ENCODE results near the gene NINJ2. TPM values are rescaled to one million over a fixed set of nuclear protein-coding genes. Genes with fewer than 3 reads are reported as not detected.
A peak's percentile ranks its signal among the peaks of the same experiment; 100 is the strongest.

NINJ2 gene
- total RNA-seq, 2 experiments from 2014 or later: 2.2 to 2.5 TPM

DNA sequence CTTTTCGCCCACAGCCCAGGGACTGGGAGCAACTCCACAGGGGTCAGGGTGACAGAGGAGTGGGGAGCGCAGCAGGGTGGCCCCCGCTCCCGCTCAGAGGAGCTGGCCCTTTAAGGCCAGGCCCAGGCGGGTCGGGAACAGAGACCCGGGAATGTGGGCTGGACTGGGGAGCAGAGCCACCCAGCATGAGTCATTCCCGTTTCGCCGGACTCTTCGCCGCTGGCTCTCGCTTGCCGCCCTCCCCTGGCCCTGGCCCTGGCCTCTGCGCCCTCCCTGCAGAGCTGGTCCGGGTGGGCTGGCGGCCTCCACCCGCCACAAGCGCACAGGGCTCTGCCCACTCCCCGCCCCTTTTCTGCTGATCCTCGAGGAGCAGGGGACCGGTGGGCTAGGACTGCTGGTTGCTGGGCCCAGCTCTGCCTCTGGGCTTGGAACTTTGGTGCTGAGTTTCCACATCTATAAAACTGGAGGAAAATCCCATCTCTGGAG is 92.8 kb downstream of the NINJ2 start:
- ChIA-PET POLR2A (interaction anchor here (0.5 to 1.4 kb wide), 4 partner anchors 49 to 339 kb away, joined by 3 to 4 read pairs (median 3); no protein-coding TSS in a partner anchor), CTCF (interaction anchor here (0.6 to 5.7 kb wide), 31 partner anchors 9 to 522 kb away, joined by 3 to 35 read pairs (median 4); partner anchors contain the start of genes ERC1, RAD52 and WNK1)
- no peaks in the 10 kb centered on the region for H3K27me3 Mint-ChIP-seq
- TF ChIP-seq, protein P1, sequence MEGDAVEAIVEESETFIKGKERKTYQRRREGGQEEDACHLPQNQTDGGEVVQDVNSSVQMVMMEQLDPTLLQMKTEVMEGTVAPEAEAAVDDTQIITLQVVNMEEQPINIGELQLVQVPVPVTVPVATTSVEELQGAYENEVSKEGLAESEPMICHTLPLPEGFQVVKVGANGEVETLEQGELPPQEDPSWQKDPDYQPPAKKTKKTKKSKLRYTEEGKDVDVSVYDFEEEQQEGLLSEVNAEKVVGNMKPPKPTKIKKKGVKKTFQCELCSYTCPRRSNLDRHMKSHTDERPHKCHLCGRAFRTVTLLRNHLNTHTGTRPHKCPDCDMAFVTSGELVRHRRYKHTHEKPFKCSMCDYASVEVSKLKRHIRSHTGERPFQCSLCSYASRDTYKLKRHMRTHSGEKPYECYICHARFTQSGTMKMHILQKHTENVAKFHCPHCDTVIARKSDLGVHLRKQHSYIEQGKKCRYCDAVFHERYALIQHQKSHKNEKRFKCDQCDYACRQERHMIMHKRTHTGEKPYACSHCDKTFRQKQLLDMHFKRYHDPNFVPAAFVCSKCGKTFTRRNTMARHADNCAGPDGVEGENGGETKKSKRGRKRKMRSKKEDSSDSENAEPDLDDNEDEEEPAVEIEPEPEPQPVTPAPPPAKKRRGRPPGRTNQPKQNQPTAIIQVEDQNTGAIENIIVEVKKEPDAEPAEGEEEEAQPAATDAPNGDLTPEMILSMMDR (IDR thresholded peaks at IDR 0.05): no peak
- peak overlapping the region; percentile 81 for H3K4me3 Mint-ChIP-seq
- H3K36me3 Mint-ChIP-seq (ENCODE audit: low read depth): peaks cover 3% of the 10 kb centered on the region
- H3K4me1 Mint-ChIP-seq (ENCODE audit: low read depth): peaks cover 66% of the 10 kb centered on the region
- peaks cover 4% of the 10 kb centered on the region for H3K9me3 Mint-ChIP-seq
- ATAC-seq (no peak), DNase-seq (no peak)
- no peak overlapping the region for H3K27ac Mint-ChIP-seq
- intact Hi-C loops (cut with micrococcal nuclease): loop anchor here (2.0 to 5.0 kb wide), 2 partner anchors 182 to 244 kb away; partner anchors contain the start of gene WNK1

DNA sequence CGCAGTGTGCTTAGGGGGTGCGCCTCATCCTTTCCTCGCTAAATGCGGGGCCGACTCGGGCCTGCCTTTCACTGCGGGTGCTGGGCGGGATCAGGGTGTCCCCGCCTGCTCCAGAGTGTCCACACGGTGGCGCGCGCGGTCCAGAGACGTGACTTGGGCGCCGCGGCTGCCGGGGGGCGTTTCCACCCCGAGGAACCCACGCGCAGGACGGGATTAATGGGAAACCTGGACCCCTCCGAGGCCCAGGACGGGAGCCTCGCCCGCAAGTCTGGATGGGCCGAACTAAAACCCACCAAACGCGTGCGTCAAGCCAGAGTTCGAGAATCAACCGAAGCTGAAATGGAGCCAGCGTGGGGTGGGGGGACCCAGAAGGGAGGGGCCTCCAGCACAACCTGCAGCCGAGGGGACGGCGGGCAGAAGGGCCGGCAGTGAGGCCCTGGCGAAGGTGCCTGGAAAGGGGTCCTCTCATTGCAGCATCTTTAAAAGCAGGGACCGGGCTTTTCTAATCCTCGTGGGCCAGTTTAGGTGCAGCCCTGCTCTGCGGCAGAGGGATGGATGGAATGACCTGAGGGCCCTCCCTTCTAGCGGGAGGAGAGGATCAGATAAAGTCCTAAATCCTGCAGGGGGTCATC is 93.3 kb downstream of the NINJ2 start:
- Mint-ChIP-seq H3K9me3 (peaks cover 4% of the 10 kb centered on the region), H3K4me1 (ENCODE audit: low read depth) (peaks cover 66% of the 10 kb centered on the region), H3K36me3 (ENCODE audit: low read depth) (peaks cover 3% of the 10 kb centered on the region), H3K4me3 (peak overlapping the region; percentile 81), H3K27me3 (no peaks in the 10 kb centered on the region), H3K27ac (peak overlapping the region; percentile 76)
- DNase-seq (peak; percentile 92), ATAC-seq (peak; percentile 92)
- ChIA-PET CTCF (interaction anchor here (0.6 to 5.7 kb wide), 40 partner anchors 10 to 523 kb away, joined by 3 to 35 read pairs (median 4); partner anchors contain the start of genes ERC1, RAD52 and WNK1), POLR2A (interaction anchor here (1.0 to 1.4 kb wide), 6 partner anchors 50 to 339 kb away, joined by 3 to 6 read pairs (median 4); no protein-coding TSS in a partner anchor)
- TF ChIP-seq, protein P1 (IDR thresholded peaks at IDR 0.05): peak; percentile 90
- intact Hi-C loops (cut with micrococcal nuclease): loop anchor here (2.0 to 10.0 kb wide), 3 partner anchors 182 to 375 kb away; partner anchors contain the start of genes RAD52 and WNK1

DNA sequence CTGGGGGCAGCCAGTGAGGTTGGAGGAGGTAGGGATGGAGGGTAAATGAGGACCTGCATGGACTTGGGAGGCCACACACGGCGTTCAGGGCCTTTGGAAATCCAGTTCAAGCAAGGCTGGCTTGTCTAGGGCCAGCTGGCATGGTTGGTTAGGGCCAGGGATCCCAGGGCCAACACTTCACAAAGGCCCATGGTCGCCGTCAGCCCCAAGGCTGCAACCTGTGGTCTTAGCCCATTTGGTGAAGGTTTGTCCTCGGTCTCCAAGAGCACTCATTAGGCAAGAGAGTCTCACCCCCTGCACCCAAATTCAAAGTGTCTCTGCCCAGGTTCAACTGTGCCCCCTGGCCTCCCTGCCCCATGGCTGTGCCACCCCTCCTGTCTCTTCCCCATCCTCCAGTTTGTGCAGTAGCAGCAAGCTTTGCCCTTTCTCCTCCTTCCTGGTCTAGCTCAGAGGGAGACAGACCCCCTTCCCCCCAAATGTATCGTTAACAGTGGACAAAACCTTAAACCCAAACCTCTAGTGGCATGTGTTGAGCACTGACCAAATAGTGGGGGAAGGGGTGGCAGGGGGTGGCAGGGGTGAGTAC is 94.1 kb downstream of the NINJ2 start:
- Mint-ChIP-seq H3K36me3 (ENCODE audit: low read depth) (no peaks in the 10 kb centered on the region), H3K27ac (peak overlapping the region; percentile 76), H3K9me3 (no peaks in the 10 kb centered on the region), H3K4me1 (ENCODE audit: low read depth) (peaks cover 66% of the 10 kb centered on the region), H3K27me3 (no peaks in the 10 kb centered on the region), H3K4me3 (peak overlapping the region; percentile 81)
- ChIA-PET CTCF (interaction anchor here (0.5 to 5.7 kb wide), 28 partner anchors 10 to 976 kb away, joined by 3 to 35 read pairs (median 4); partner anchors contain the start of genes RAD52 and WNK1), POLR2A (interaction anchor here (1.2 to 1.4 kb wide), 4 partner anchors 108 to 340 kb away, joined by 3 to 6 read pairs (median 4); no protein-coding TSS in a partner anchor)
- TF ChIP-seq, protein P1 (IDR thresholded peaks at IDR 0.05): no peak
- DNase-seq: no peak
- intact Hi-C loops (cut with micrococcal nuclease): loop anchor here (10.0 kb wide), 1 partner anchor 376 kb away; the partner anchor contains the start of gene RAD52
- ATAC-seq: no peak

DNA sequence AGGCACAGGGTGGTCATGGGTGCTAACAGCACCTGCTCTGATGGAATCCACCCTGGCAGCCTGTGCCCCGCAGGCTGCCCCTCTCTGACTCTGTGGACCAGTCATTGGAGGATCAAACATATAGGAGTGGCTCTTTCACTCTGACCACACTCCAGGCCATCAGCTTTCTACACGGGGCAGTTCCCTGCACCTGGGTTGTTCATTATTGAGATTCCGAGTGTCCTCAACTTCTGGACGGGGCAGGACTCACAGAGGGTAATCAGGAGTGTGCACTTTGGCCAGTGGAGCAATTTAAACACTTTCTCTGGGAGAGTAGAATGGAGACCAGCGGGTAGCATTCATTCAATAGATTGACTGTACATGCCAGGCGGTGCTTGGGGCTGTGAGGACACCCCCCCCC is 94.8 kb downstream of the NINJ2 start:
- no peaks in the 10 kb centered on the region for H3K36me3 Mint-ChIP-seq (ENCODE audit: low read depth)
- H3K4me1 Mint-ChIP-seq (ENCODE audit: low read depth): peaks cover 71% of the 10 kb centered on the region
- CTCF ChIA-PET: interaction anchor here (1.3 to 5.7 kb wide), 5 partner anchors 14 to 270 kb away, joined by 3 to 35 read pairs (median 14); partner anchors contain the start of gene WNK1

More for the DNA sequence above, 94.8 kb downstream of the NINJ2 start:
- no peak overlapping the region for H3K27ac Mint-ChIP-seq
- no peak overlapping the region for H3K4me3 Mint-ChIP-seq
- intact Hi-C loops (cut with micrococcal nuclease): loop anchor here (10.0 kb wide), 1 partner anchor 376 kb away; the partner anchor contains the start of gene RAD52
- H3K27me3 Mint-ChIP-seq: no peaks in the 10 kb centered on the region
- TF ChIP-seq, protein P1 (IDR thresholded peaks at IDR 0.05): no peak
- POLR2A ChIA-PET: interaction anchor here (1.2 to 1.4 kb wide), 3 partner anchors 108 to 184 kb away, joined by 3 to 6 read pairs (median 4); no protein-coding TSS in a partner anchor
- no peak for DNase-seq
- H3K9me3 Mint-ChIP-seq: no peaks in the 10 kb centered on the region
- no peak for ATAC-seq
